ENCODE data around the gene SCMH1.

Gene SCMH1

DNA sequence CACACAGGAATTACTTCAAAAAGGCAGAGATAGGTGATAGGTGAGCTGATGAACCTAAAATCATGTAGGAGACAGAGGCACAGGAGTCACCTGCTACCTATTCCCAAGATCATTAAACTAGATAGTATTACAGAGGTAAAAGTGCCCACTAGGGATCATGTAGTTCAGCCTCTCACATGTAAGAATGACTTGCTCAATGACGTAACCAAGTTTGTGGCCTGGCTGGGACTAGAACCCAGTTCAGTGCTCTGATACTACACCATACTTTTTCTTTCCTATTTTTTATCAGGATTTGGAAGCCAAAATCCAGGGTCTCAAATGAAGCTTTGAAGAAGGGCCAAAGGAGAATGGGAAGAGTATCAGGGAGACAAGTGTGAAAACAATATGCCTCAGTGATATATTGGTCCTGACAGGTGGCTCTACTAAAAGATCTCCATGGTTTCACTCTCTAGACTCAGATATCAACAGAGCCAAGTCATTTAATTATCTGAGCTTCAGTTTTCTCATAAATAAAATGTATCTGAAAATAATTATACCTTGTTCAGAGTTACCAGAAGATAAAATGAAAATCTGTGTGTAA, 133.3 kb downstream of the SCMH1 start (continued):
- TF ChIP-seq, protein P1, sequence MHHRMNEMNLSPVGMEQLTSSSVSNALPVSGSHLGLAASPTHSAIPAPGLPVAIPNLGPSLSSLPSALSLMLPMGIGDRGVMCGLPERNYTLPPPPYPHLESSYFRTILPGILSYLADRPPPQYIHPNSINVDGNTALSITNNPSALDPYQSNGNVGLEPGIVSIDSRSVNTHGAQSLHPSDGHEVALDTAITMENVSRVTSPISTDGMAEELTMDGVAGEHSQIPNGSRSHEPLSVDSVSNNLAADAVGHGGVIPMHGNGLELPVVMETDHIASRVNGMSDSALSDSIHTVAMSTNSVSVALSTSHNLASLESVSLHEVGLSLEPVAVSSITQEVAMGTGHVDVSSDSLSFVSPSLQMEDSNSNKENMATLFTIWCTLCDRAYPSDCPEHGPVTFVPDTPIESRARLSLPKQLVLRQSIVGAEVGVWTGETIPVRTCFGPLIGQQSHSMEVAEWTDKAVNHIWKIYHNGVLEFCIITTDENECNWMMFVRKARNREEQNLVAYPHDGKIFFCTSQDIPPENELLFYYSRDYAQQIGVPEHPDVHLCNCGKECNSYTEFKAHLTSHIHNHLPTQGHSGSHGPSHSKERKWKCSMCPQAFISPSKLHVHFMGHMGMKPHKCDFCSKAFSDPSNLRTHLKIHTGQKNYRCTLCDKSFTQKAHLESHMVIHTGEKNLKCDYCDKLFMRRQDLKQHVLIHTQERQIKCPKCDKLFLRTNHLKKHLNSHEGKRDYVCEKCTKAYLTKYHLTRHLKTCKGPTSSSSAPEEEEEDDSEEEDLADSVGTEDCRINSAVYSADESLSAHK (tag by site-specific recombination; IDR thresholded peaks at IDR 0.05): no peak
- no peak for TF ChIP-seq BCL11B (tag by site-specific recombination; IDR thresholded peaks at IDR 0.05; ENCODE audit: low read depth)
- no peak for TF ChIP-seq MYNN (tag by site-specific recombination; IDR thresholded peaks at IDR 0.05; ENCODE audit: borderline replicate concordance)

DNA sequence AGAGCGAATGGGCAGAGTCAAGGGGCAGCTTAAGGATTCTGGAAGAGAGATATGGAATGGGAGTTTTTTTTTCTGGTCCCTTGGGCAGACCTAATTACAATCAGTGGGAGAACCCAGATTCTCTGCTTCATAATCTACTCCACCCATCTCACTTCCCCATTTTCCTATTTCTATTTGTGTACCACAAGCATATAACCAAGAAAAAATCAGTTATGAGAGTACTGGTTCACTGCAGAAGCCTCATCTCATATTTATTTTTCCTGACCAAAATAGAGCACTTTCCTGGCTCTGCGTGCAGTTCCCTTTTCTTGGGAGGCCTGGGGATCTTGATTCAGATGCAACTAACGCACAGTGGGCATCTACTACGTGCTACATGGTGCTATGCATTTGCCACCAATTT, 138.3 kb downstream of the SCMH1 start:
- Histone ChIP-seq H3K4me3 (ENCODE audit: low read depth, low read length) (no peak overlapping the region), H3K27ac (ENCODE audit: extremely low read depth, low read depth, low read length) (no peak overlapping the region), H3K36me3 (ENCODE audit: control insufficient read depth in 2 of 2, insufficient read depth in 1 of 2, low read length in 2 of 2) (peaks cover 0 to 17% of the 10 kb centered on the region in 2 experiments; a peak in 1 of 3 replicates), H3K9me3 (ENCODE audit: control insufficient read depth, insufficient read depth, low read depth, low read length) (no peaks in the 10 kb centered on the region), H3K4me1 (ENCODE audit: control insufficient read depth, insufficient read depth, low read length) (no peaks in the 10 kb centered on the region)
- POLR2A ChIA-PET: no interaction called here
- CTCF ChIA-PET: interaction anchor here (0.7 kb wide), 2 partner anchors 14 to 509 kb away, joined by 3 read pairs; no protein-coding TSS in a partner anchor
- TF ChIP-seq KLF9 (tag by site-specific recombination; IDR thresholded peaks at IDR 0.05; ENCODE audit: low read depth): no peak
- TF ChIP-seq ZFHX2 (tag by site-specific recombination; conservative IDR thresholded peaks at IDR 0.05): no peak
- TF ChIP-seq GLIS1 (tag by site-specific recombination; IDR thresholded peaks at IDR 0.05): no peak
- no peak for TF ChIP-seq HOXD13 (CRISPR knock-in tag; IDR thresholded peaks at IDR 0.05; ENCODE audit: borderline replicate concordance)
- TF ChIP-seq ZFP37 (tag by site-specific recombination; IDR thresholded peaks at IDR 0.05): no peak
- no peak for TF ChIP-seq ZNF792 (tag by site-specific recombination; IDR thresholded peaks at IDR 0.05)
- TF ChIP-seq MEIS1 (CRISPR knock-in tag; IDR thresholded peaks at IDR 0.05; ENCODE audit: borderline replicate concordance): no peak
- no peak for TF ChIP-seq TRIM28 (IDR thresholded peaks at IDR 0.05; ENCODE audit: borderline replicate concordance, low read length)
- no peak for TF ChIP-seq GLI2 (tag by site-specific recombination; IDR thresholded peaks at IDR 0.05; ENCODE audit: borderline replicate concordance, low read depth)
- no peak for TF ChIP-seq ZBTB21 (tag by site-specific recombination; IDR thresholded peaks at IDR 0.05)
- TF ChIP-seq ZBTB8A (tag by site-specific recombination; IDR thresholded peaks at IDR 0.05): no peak
- TF ChIP-seq, protein P2, sequence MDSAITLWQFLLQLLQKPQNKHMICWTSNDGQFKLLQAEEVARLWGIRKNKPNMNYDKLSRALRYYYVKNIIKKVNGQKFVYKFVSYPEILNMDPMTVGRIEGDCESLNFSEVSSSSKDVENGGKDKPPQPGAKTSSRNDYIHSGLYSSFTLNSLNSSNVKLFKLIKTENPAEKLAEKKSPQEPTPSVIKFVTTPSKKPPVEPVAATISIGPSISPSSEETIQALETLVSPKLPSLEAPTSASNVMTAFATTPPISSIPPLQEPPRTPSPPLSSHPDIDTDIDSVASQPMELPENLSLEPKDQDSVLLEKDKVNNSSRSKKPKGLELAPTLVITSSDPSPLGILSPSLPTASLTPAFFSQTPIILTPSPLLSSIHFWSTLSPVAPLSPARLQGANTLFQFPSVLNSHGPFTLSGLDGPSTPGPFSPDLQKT (IDR thresholded peaks at IDR 0.05; ENCODE audit: borderline replicate concordance, low read depth, low read length): no peak
- TF ChIP-seq PRDM1 (tag by site-specific recombination; IDR thresholded peaks at IDR 0.05): no peak
- TF ChIP-seq, protein P3, sequence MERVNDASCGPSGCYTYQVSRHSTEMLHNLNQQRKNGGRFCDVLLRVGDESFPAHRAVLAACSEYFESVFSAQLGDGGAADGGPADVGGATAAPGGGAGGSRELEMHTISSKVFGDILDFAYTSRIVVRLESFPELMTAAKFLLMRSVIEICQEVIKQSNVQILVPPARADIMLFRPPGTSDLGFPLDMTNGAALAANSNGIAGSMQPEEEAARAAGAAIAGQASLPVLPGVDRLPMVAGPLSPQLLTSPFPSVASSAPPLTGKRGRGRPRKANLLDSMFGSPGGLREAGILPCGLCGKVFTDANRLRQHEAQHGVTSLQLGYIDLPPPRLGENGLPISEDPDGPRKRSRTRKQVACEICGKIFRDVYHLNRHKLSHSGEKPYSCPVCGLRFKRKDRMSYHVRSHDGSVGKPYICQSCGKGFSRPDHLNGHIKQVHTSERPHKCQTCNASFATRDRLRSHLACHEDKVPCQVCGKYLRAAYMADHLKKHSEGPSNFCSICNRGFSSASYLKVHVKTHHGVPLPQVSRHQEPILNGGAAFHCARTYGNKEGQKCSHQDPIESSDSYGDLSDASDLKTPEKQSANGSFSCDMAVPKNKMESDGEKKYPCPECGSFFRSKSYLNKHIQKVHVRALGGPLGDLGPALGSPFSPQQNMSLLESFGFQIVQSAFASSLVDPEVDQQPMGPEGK (tag by site-specific recombination; IDR thresholded peaks at IDR 0.05): no peak
- TF ChIP-seq, protein P4, sequence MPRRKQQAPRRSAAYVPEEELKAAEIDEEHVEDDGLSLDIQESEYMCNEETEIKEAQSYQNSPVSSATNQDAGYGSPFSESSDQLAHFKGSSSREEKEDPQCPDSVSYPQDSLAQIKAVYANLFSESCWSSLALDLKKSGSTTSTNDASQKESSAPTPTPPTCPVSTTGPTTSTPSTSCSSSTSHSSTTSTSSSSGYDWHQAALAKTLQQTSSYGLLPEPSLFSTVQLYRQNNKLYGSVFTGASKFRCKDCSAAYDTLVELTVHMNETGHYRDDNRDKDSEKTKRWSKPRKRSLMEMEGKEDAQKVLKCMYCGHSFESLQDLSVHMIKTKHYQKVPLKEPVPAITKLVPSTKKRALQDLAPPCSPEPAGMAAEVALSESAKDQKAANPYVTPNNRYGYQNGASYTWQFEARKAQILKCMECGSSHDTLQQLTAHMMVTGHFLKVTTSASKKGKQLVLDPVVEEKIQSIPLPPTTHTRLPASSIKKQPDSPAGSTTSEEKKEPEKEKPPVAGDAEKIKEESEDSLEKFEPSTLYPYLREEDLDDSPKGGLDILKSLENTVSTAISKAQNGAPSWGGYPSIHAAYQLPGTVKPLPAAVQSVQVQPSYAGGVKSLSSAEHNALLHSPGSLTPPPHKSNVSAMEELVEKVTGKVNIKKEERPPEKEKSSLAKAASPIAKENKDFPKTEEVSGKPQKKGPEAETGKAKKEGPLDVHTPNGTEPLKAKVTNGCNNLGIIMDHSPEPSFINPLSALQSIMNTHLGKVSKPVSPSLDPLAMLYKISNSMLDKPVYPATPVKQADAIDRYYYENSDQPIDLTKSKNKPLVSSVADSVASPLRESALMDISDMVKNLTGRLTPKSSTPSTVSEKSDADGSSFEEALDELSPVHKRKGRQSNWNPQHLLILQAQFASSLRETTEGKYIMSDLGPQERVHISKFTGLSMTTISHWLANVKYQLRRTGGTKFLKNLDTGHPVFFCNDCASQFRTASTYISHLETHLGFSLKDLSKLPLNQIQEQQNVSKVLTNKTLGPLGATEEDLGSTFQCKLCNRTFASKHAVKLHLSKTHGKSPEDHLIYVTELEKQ (tag by site-specific recombination; IDR thresholded peaks at IDR 0.05; ENCODE audit: borderline replicate concordance): no peak
- no peak for TF ChIP-seq ZNF707 (tag by site-specific recombination; IDR thresholded peaks at IDR 0.05)
- TF ChIP-seq KLF10 (tag by site-specific recombination; IDR thresholded peaks at IDR 0.05): no peak
- TF ChIP-seq ZNF366 (tag by site-specific recombination; conservative IDR thresholded peaks at IDR 0.05): no peak
